CD8-positive, alpha-beta memory T cell (primary cell): ENCODE measurements around the gene FAM43B. TPM values are rescaled to one million over a fixed set of nuclear protein-coding genes. Genes with fewer than 3 reads are reported as not detected.
A peak's percentile ranks its signal among the peaks of the same experiment; 100 is the strongest.

ENCODE experiments used
- CTCF ChIA-PET: fragments of 350-600 bp; sonication (Branson Sonifier 250); formaldehyde crosslinking; loops from one replicate; lab custom pipeline; 2021; ENCODE audit warnings: antibody characterized with exemption; lab: Charles Lee
- POLR2A ChIA-PET: fragments of 350-600 bp; sonication (Branson Sonifier 250); formaldehyde crosslinking; loops from one replicate; lab custom pipeline; 2021; ENCODE audit warnings: antibody characterized with exemption; lab: Charles Lee
- DNase-seq, 5 donors: peaks; one replicate each; pipeline versions ENCODE4 v3.0.0 to v3.0.0-alpha.2; 2020 to 2022; ENCODE audit warnings: mixed read lengths in 1 of 5
- H3K27ac ChIP-seq: one replicate; pipeline ENCODE4 v1.7.0; 2013; ENCODE audit warnings: low read depth, mild to moderate bottlenecking, low read length, moderate library complexity
- H3K27me3 ChIP-seq: 2 replicates; pipeline ENCODE4 v1.7.0; 2013; ENCODE audit warnings: low read length, mild to moderate bottlenecking; ENCODE audit not compliant: insufficient read depth, poor library complexity, severe bottlenecking
- H3K36me3 ChIP-seq: 2 replicates; pipeline ENCODE4 v1.7.0; 2013; ENCODE audit warnings: mild to moderate bottlenecking, low read length, moderate library complexity; ENCODE audit not compliant: insufficient read depth
- H3K4me1 ChIP-seq: 2 replicates; pipeline ENCODE4 v1.7.0; 2013; ENCODE audit warnings: mild to moderate bottlenecking, low read length, moderate library complexity; ENCODE audit not compliant: insufficient read depth
- H3K4me3 ChIP-seq: 2 replicates; pipeline ENCODE4 v1.7.0; 2013; ENCODE audit warnings: mild to moderate bottlenecking, low read length
- H3K9me3 ChIP-seq: 2 replicates; pipeline ENCODE4 v1.7.0; 2013; ENCODE audit warnings: mild to moderate bottlenecking, low read length
- H3K27ac Mint-ChIP-seq, 8 donors: one replicate each; pipeline ENCODE4 v1.8.0; 2020 to 2021; ENCODE audit warnings: mixed read lengths in 8 of 8, mild to moderate bottlenecking in 6 of 8, inconsistent platforms in 3 of 8, moderate library complexity in 3 of 8
- H3K27me3 Mint-ChIP-seq, 2 donors: one replicate each; pipeline ENCODE4 v1.8.0; 2020 to 2021; ENCODE audit warnings: mixed read lengths in 2 of 2, mild to moderate bottlenecking in 1 of 2, moderate library complexity in 1 of 2
- H3K36me3 Mint-ChIP-seq, 3 donors: one replicate each; pipeline ENCODE4 v1.8.0; 2020 to 2021; ENCODE audit warnings: mixed read lengths in 3 of 3, inconsistent platforms in 1 of 3, mild to moderate bottlenecking in 1 of 3
- H3K4me1 Mint-ChIP-seq, 3 donors: one replicate each; pipeline ENCODE4 v1.8.0; 2020 to 2021; ENCODE audit warnings: mixed read lengths in 3 of 3, inconsistent platforms in 1 of 3, mild to moderate bottlenecking in 1 of 3
- H3K4me3 Mint-ChIP-seq, 7 donors: one replicate each; pipeline ENCODE4 v1.8.0; 2020 to 2021; ENCODE audit warnings: mixed read lengths in 7 of 7, mild to moderate bottlenecking in 6 of 7, moderate library complexity in 4 of 7, inconsistent platforms in 2 of 7
- H3K9me3 Mint-ChIP-seq, 5 donors: one replicate each; pipeline ENCODE4 v1.8.0; 2020 to 2022; ENCODE audit warnings: mixed read lengths in 5 of 5, mild to moderate bottlenecking in 3 of 5, moderate library complexity in 2 of 5, inconsistent platforms in 1 of 5
- polyA plus RNA-seq: library from polyadenylated mRNA; unstranded; fragments of 300-500 nt; fragmentation: Illumina TruSeq; gene quantifications from one replicate; pipeline ENCODE4 v1.2.3, GENCODE V29; 2021
- total RNA-seq, 2 experiments: library from RNA; stranded (reverse); gene quantifications; one replicate each; pipeline ENCODE4 v1.2.3, GENCODE V29; 2021

Gene FAM43B
- total and polyA plus RNA-seq, 3 experiments from 2014 or later, result not detected

GRCh38 chr1:20601129-20601825 lies 48.9 kb downstream of the FAM43B start:
- Histone ChIP-seq H3K4me3 (no peak overlapping the region), H3K4me1 (no peaks in the 10 kb centered on the region), H3K36me3 (no peaks in the 10 kb centered on the region), H3K27me3 (no peaks in the 10 kb centered on the region), H3K9me3 (no peaks in the 10 kb centered on the region), H3K27ac (no peak overlapping the region)
- Mint-ChIP-seq H3K9me3 (no peaks in the 10 kb centered on the region), H3K36me3 (no peaks in the 10 kb centered on the region), H3K27me3 (peaks cover 5 to 20% of the 10 kb centered on the region in 2 donors), H3K4me1 (no peaks in the 10 kb centered on the region), H3K4me3 (no peak overlapping the region), H3K27ac (no peak overlapping the region)
- ChIA-PET CTCF (no interaction called here), POLR2A (no interaction called here)
- no peak for DNase-seq

GRCh38 chr1:20602851-20603450 lies 50.6 kb downstream of the FAM43B start:
- Mint-ChIP-seq H3K4me1 (no peaks in the 10 kb centered on the region), H3K4me3 (no peak overlapping the region), H3K27me3 (peaks cover 5 to 23% of the 10 kb centered on the region in 2 donors), H3K36me3 (no peaks in the 10 kb centered on the region), H3K27ac (peak overlapping the region in 1 of 8 donors; percentile 76), H3K9me3 (no peaks in the 10 kb centered on the region)
- POLR2A ChIA-PET, result no interaction called here
- H3K36me3 ChIP-seq, result no peaks in the 10 kb centered on the region
- H3K27me3 ChIP-seq, result no peaks in the 10 kb centered on the region
- CTCF ChIA-PET, result no interaction called here
- no peak overlapping the region for H3K27ac ChIP-seq
- DNase-seq, result no peak
- no peaks in the 10 kb centered on the region for H3K4me1 ChIP-seq
- no peak overlapping the region for H3K4me3 ChIP-seq
- H3K9me3 ChIP-seq, result no peaks in the 10 kb centered on the region

GRCh38 chr1:20603504-20604464 lies 51.4 kb downstream of the FAM43B start:
- Histone ChIP-seq H3K27ac (no peak overlapping the region), H3K36me3 (no peaks in the 10 kb centered on the region), H3K27me3 (no peaks in the 10 kb centered on the region), H3K4me3 (no peak overlapping the region), H3K4me1 (no peaks in the 10 kb centered on the region), H3K9me3 (no peaks in the 10 kb centered on the region)
- Mint-ChIP-seq H3K36me3 (no peaks in the 10 kb centered on the region), H3K9me3 (no peaks in the 10 kb centered on the region), H3K4me1 (no peaks in the 10 kb centered on the region), H3K27ac (peak overlapping the region in 1 of 8 donors; percentile 76), H3K4me3 (no peak overlapping the region), H3K27me3 (peaks cover 5 to 24% of the 10 kb centered on the region in 2 donors)
- POLR2A ChIA-PET, result no interaction called here
- CTCF ChIA-PET, result no interaction called here
- no peak for DNase-seq

Other genes with a start within 250 kb of the FAM43B start
- gene CAMK2N1, start 66.4 kb upstream of the FAM43B start, total RNA-seq, result 1 to 10 TPM; 2.8 TPM
- 1.7 TPM for gene CAMK2N1, start 66.4 kb upstream of the FAM43B start, polyA plus RNA-seq
- gene MUL1, start 44.4 kb upstream of the FAM43B start, total RNA-seq, result 10 to 100 TPM; 21.3 to 23.3 TPM
- gene MUL1, start 44.4 kb upstream of the FAM43B start, polyA plus RNA-seq, result 42.2 TPM
- not detected for gene CDA, start 36.5 kb downstream of the FAM43B start, total RNA-seq
- not detected for gene CDA, start 36.5 kb downstream of the FAM43B start, polyA plus RNA-seq
- 1 to 10 TPM; 7.9 to 9.2 TPM for gene PINK1, start 80.9 kb downstream of the FAM43B start, total RNA-seq
- gene PINK1, start 80.9 kb downstream of the FAM43B start, polyA plus RNA-seq, result 31.1 TPM
- gene DDOST, start 108.8 kb downstream of the FAM43B start, total RNA-seq, result 100 to 1,000 TPM; 191 to 201 TPM
- 280 TPM for gene DDOST, start 108.8 kb downstream of the FAM43B start, polyA plus RNA-seq
- gene KIF17, start 165.4 kb downstream of the FAM43B start, total RNA-seq, result not detected
- gene KIF17, start 165.4 kb downstream of the FAM43B start, polyA plus RNA-seq, result not detected
- gene SH2D5, start 180.1 kb downstream of the FAM43B start, total RNA-seq, result under 1 TPM; 0.13 to 0.24 TPM
- gene SH2D5, start 180.1 kb downstream of the FAM43B start, polyA plus RNA-seq, result not detected
- gene HP1BP3, start 234.7 kb downstream of the FAM43B start, total RNA-seq, result 100 to 1,000 TPM; 155 to 166 TPM
- gene HP1BP3, start 234.7 kb downstream of the FAM43B start, polyA plus RNA-seq, result 221 TPM